GM12878 (cell line): Measurements from ENCODE around the gene SNRPB2.

Experiments
- CREM ChIP-seq: IDR thresholded peaks from 2 replicates; pipeline ENCODE4 v1.6.1; 2014; ENCODE audit warnings: antibody characterized with exemption, low read depth
- EGR1 ChIP-seq, 2 experiments: IDR thresholded peaks; 1 replicate in 1 of 2; 2 replicates in 1 of 2; pipeline ENCODE4 v1.6.1; 2011 to 2012; ENCODE audit warnings: low read depth in 2 of 2, low read length in 2 of 2, borderline replicate concordance in 1 of 2, mild to moderate bottlenecking in 1 of 2, moderate library complexity in 1 of 2
- JUNB ChIP-seq: IDR thresholded peaks from 2 replicates; pipeline ENCODE4 v1.6.1; 2016; ENCODE audit warnings: antibody characterized with exemption, mild to moderate bottlenecking
- PKNOX1 ChIP-seq: fragments of 450-650 bp; IDR thresholded peaks from 2 replicates; pipeline ENCODE4 v1.6.1; 2016; ENCODE audit warnings: mild to moderate bottlenecking
- TF ChIP-seq, protein P1 (sequence below): fragments of 450-650 bp; IDR thresholded peaks from 2 replicates; pipeline ENCODE4 v1.6.1; 2016; ENCODE audit warnings: mild to moderate bottlenecking, moderate library complexity, borderline replicate concordance

- TF ChIP-seq PKNOX1 (no peak), CREM (no peak), EGR1 (IDR thresholded peaks at IDR 0.05; ENCODE audit: borderline replicate concordance in 1 of 2, low read depth in 2 of 2, low read length in 2 of 2) (no peak), JUNB (no peak)
- TF ChIP-seq, protein P1, sequence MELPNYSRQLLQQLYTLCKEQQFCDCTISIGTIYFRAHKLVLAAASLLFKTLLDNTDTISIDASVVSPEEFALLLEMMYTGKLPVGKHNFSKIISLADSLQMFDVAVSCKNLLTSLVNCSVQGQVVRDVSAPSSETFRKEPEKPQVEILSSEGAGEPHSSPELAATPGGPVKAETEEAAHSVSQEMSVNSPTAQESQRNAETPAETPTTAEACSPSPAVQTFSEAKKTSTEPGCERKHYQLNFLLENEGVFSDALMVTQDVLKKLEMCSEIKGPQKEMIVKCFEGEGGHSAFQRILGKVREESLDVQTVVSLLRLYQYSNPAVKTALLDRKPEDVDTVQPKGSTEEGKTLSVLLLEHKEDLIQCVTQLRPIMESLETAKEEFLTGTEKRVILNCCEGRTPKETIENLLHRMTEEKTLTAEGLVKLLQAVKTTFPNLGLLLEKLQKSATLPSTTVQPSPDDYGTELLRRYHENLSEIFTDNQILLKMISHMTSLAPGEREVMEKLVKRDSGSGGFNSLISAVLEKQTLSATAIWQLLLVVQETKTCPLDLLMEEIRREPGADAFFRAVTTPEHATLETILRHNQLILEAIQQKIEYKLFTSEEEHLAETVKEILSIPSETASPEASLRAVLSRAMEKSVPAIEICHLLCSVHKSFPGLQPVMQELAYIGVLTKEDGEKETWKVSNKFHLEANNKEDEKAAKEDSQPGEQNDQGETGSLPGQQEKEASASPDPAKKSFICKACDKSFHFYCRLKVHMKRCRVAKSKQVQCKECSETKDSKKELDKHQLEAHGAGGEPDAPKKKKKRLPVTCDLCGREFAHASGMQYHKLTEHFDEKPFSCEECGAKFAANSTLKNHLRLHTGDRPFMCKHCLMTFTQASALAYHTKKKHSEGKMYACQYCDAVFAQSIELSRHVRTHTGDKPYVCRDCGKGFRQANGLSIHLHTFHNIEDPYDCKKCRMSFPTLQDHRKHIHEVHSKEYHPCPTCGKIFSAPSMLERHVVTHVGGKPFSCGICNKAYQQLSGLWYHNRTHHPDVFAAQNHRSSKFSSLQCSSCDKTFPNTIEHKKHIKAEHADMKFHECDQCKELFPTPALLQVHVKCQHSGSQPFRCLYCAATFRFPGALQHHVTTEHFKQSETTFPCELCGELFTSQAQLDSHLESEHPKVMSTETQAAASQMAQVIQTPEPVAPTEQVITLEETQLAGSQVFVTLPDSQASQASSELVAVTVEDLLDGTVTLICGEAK, result no peak
Measured at GRCh38 chr20:16758454-16759180, 28.8 kb downstream of the SNRPB2 start.
